Measurements from ENCODE around the gene ZSCAN2.

Gene ZSCAN2

DNA sequence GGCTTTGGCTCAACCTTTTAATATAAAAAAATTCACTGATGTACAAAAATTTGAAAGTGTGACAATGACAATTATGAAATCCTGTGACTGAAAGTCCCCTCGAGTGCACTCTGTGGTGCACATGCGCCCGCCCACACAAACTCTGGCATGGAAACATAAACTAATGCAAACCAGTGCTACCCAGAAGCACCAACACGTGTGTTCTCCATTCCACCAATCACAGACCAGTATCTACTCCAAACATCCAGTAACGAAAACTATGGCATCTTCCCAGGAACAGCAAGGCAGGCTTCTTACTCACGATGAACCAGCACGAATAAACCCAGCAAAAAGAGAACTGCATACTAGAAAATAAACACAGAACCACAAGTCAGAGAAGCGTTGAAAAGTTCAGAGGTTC, 68.9 kb downstream of the ZSCAN2 start:
- peak in 1 of 2 donors; percentile 51 for DNase-seq (ENCODE audit: low read depth in 2 of 2)

DNA sequence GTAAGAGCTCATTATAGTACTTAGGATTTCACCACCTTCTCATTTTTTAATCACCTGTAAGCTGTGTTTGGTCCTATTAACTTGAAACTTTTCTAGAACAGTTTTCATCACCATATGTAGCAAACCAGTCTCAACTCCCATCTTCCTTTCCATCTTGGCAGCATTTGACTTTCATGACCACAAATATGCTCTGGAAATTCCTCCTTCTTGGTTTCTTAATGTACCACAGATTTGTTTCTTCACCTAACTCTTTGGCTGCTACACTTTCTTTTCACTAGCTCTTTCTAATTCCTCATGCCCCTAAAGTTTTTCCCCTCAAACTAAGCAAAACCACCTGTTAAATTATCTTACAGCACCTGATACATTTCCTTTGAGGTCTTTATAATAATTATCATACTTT, 70.4 kb downstream of the ZSCAN2 start:
- DNase-seq (ENCODE audit: low read depth in 2 of 2), result no peak

All from stimulated activated CD4-positive, alpha-beta T cell treated with anti-CD3 and anti-CD28 coated beads, Interleukin-15, amount 100 ng/mL, for 48 hours (primary cell).